Upper lobe of left lung (tissue), 6 donors: ENCODE data around the gene RGS12. TPM values are rescaled to one million over a fixed set of nuclear protein-coding genes. Genes with fewer than 3 reads are reported as not detected.
A peak's percentile ranks its signal among the peaks of the same experiment; 100 is the strongest.

ENCODE experiments used
- ATAC-seq, 2 donors: fragments of 200-7000 bp; cut with Tn5 transposase; one replicate each; pipeline ENCODE4 v1.9.1; 2022; ENCODE audit warnings: mild to moderate bottlenecking in 2 of 2, moderate library complexity in 2 of 2; ENCODE audit not compliant: low FRiP score in 2 of 2
- DNase-seq, 2 donors: peaks; one replicate each; pipeline ENCODE4 v3.0.0-alpha.2; 2019 to 2020
- H3K27ac ChIP-seq, 4 donors: fragments of 200-600 bp; sonication (generic); one replicate each; pipeline ENCODE4 v1.5.1; 2016 to 2019
- H3K27me3 ChIP-seq, 4 donors: fragments of 200-600 bp; sonication (generic); one replicate each; pipeline ENCODE4 v1.5.1; 2017 to 2019
- H3K36me3 ChIP-seq, 4 donors: fragments of 200-600 bp; sonication (generic); one replicate each; pipeline ENCODE4 v1.5.1; 2016 to 2019
- H3K4me1 ChIP-seq, 4 donors: fragments of 200-600 bp; sonication (generic); one replicate each; pipeline ENCODE4 v1.5.1; 2018 to 2019
- H3K4me3 ChIP-seq, 4 donors: fragments of 200-600 bp; sonication (generic); one replicate each; pipeline ENCODE4 v1.5.1; 2017 to 2019; ENCODE audit warnings: mild to moderate bottlenecking in 2 of 4, moderate library complexity in 1 of 4
- H3K9me3 ChIP-seq, 4 donors: fragments of 200-600 bp; sonication (generic); one replicate each; pipeline ENCODE4 v1.5.1; 2018 to 2019
- EP300 ChIP-seq, 4 donors: sonication (generic); formaldehyde crosslinking; IDR thresholded peaks; one replicate each; pipeline ENCODE4 v1.5.1; 2017; ENCODE audit warnings: antibody characterized with exemption in 4 of 4, control low read depth in 2 of 4
- POLR2A ChIP-seq, 4 donors: fragments of 450-650 bp; IDR thresholded peaks; one replicate each; pipeline ENCODE4 v1.5.1; 2016 to 2017; ENCODE audit warnings: antibody characterized with exemption in 4 of 4, mild to moderate bottlenecking in 2 of 4
- POLR2AphosphoS5 ChIP-seq, 2 donors: sonication (generic); formaldehyde crosslinking; IDR thresholded peaks; one replicate each; pipeline ENCODE4 v1.5.1; 2017; ENCODE audit warnings: antibody characterized with exemption in 2 of 2
- WGBS, 2 donors: methylation state at CpG; one replicate each; pipeline ENCODE4 v1.1.5; 2017 to 2018; 5-methylcytosine and 5-hydroxymethylcytosine counted together
- total RNA-seq, 6 donors: library from RNA; depleted of rRNA in 4 of 6; stranded (reverse); fragments of >200 nt in 4 of 6; gene quantifications; one replicate each; pipeline versions ENCODE4 v1.1.0 to v1.2.1, GENCODE V29; 2016 to 2021
- TF ChIP-seq, protein P1 (sequence below), 6 experiments: fragments of 450-650 bp in 4 of 6; fragments of 200-600 bp in 2 of 6; sonication (generic) in 2 of 6; IDR thresholded peaks; one replicate each; pipeline ENCODE4 v1.5.1; 2016 to 2019; ENCODE audit warnings: antibody characterized with exemption in 6 of 6
- donor health status: DM: no; HTN: no; CAD: no; lungs with moderate emphysema.
- donor health status: DM: no; HTN: yes; CAD: no; lungs with severe emphysema.

The RGS12 gene
- total RNA-seq, 6 donors from 2014 or later = 17.8 to 124 (median 49.7) TPM

GRCh38 chr4:3303923-3304710, 11.3 kb downstream of the RGS12 start:
- H3K4me1 ChIP-seq = peaks cover 40 to 74% (median 60%) of the 10 kb centered on the region in 4 donors
- TF ChIP-seq POLR2AphosphoS5 (IDR thresholded peaks at IDR 0.05) (no peak), POLR2A (IDR thresholded peaks at IDR 0.05) (no peak), EP300 (IDR thresholded peaks at IDR 0.05) (no peak)
- TF ChIP-seq, protein P1, sequence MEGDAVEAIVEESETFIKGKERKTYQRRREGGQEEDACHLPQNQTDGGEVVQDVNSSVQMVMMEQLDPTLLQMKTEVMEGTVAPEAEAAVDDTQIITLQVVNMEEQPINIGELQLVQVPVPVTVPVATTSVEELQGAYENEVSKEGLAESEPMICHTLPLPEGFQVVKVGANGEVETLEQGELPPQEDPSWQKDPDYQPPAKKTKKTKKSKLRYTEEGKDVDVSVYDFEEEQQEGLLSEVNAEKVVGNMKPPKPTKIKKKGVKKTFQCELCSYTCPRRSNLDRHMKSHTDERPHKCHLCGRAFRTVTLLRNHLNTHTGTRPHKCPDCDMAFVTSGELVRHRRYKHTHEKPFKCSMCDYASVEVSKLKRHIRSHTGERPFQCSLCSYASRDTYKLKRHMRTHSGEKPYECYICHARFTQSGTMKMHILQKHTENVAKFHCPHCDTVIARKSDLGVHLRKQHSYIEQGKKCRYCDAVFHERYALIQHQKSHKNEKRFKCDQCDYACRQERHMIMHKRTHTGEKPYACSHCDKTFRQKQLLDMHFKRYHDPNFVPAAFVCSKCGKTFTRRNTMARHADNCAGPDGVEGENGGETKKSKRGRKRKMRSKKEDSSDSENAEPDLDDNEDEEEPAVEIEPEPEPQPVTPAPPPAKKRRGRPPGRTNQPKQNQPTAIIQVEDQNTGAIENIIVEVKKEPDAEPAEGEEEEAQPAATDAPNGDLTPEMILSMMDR (IDR thresholded peaks at IDR 0.05) = no peak
- no peak for DNase-seq

DNA sequence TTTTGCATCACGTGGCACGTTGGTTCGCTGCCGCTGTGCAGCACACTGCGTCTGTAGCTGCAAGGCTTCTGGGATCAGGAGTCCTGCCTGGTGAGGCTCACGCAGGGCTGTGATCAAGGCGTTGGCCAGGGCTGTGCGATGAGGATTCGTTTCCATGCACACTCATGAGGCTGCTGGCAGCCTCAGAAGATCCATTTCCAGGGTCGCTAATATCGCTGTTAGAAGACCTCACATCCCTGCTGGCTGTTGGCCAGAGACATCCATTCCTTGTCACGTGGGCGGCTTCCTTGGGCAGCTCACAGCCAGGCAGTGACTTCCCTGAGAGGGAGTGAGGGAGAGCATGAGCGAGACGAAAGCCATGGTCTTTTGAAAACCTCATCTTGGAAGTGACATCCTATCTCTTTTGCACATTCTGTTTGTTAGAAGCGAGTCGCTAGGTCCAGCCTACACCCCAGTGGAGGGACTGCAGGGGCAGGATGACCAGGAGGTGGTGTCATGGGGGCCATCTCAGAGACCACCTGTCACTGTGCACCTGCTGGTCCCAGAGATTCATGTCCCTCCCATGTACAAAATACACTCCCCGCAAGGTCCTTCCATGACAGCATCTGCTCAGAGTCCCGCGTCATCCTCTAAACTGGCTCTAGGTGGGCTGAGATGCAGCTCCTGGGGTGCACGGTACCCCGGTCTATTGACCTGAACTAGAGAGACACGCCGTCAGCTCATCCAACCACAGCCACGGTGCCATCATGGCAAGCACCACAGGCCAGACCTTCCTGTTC, 12.2 kb downstream of the RGS12 start:
- Histone ChIP-seq H3K36me3 (no peaks in the 10 kb centered on the region), H3K9me3 (no peaks in the 10 kb centered on the region), H3K4me3 (peak overlapping the region in 1 of 4 donors; percentile 5), H3K27me3 (no peaks in the 10 kb centered on the region), H3K27ac (peak overlapping the region in 2 of 4 donors; percentile 6 to 74), H3K4me1 (peaks cover 32 to 65% (median 51%) of the 10 kb centered on the region in 4 donors)
- TF ChIP-seq EP300 (IDR thresholded peaks at IDR 0.05) (no peak), POLR2AphosphoS5 (IDR thresholded peaks at IDR 0.05) (no peak), POLR2A (IDR thresholded peaks at IDR 0.05) (no peak)
- TF ChIP-seq, protein P1 (IDR thresholded peaks at IDR 0.05) = no peak
- WGBS, 2 donors = 62 to 79% methylated on average over 13 to 25 of the region's 25 CpGs
- ATAC-seq (peak in 1 of 2 donors; percentile 52), DNase-seq (peak in 1 of 2 donors; percentile 18)

More at GRCh38 chr4:3303923-3304710, 11.3 kb downstream of the RGS12 start:
- no peaks in the 10 kb centered on the region for H3K9me3 ChIP-seq
- H3K36me3 ChIP-seq = no peaks in the 10 kb centered on the region
- no peak overlapping the region for H3K4me3 ChIP-seq
- 76 to 79% methylated on average over 15 of the region's 15 CpGs for WGBS, 2 donors
- H3K27me3 ChIP-seq = no peaks in the 10 kb centered on the region
- H3K27ac ChIP-seq = peak overlapping the region in 1 of 4 donors; percentile 74
- ATAC-seq = no peak

GRCh38 chr4:3305610-3306371, 13.0 kb downstream of the RGS12 start:
- Histone ChIP-seq H3K27ac (peak overlapping the region in 3 of 4 donors; percentile 6 to 74 (median 8)), H3K4me1 (peaks cover 32 to 59% (median 49%) of the 10 kb centered on the region in 4 donors), H3K4me3 (no peak overlapping the region), H3K36me3 (no peaks in the 10 kb centered on the region), H3K27me3 (no peaks in the 10 kb centered on the region), H3K9me3 (no peaks in the 10 kb centered on the region)
- DNase-seq (no peak), ATAC-seq (no peak)
- WGBS, 2 donors = 62 to 72% methylated on average over 6 to 9 of the region's 9 CpGs
- TF ChIP-seq EP300 (IDR thresholded peaks at IDR 0.05) = no peak
- TF ChIP-seq POLR2AphosphoS5 (IDR thresholded peaks at IDR 0.05) = peak in 1 of 2 donors; percentile 71
- TF ChIP-seq POLR2A (IDR thresholded peaks at IDR 0.05) = no peak
- TF ChIP-seq, protein P1 (IDR thresholded peaks at IDR 0.05) = no peak

GRCh38 chr4:3306450-3306849, 13.6 kb downstream of the RGS12 start:
- H3K9me3 ChIP-seq = no peaks in the 10 kb centered on the region
- no peak overlapping the region for H3K4me3 ChIP-seq
- no peaks in the 10 kb centered on the region for H3K36me3 ChIP-seq
- peak overlapping the region in 1 of 4 donors; percentile 74 for H3K27ac ChIP-seq
- WGBS, 2 donors = 72 to 80% methylated on average over 2 to 8 of the region's 8 CpGs
- DNase-seq (no peak), ATAC-seq (no peak)
- no peaks in the 10 kb centered on the region for H3K27me3 ChIP-seq
- TF ChIP-seq POLR2AphosphoS5 (IDR thresholded peaks at IDR 0.05) (no peak), EP300 (IDR thresholded peaks at IDR 0.05) (no peak), POLR2A (IDR thresholded peaks at IDR 0.05) (no peak)
- TF ChIP-seq, protein P1 (IDR thresholded peaks at IDR 0.05) = no peak
- peaks cover 32 to 57% (median 46%) of the 10 kb centered on the region in 4 donors for H3K4me1 ChIP-seq
